NB4 (cell line): Measurements from ENCODE around the gene SUCLG1.

ENCODE experiments used
- CTCF ChIP-seq: IDR thresholded peaks from one replicate; pipeline ENCODE4 v1.5.1; 2012; ENCODE audit warnings: low read depth, low read length
- POLR2A ChIP-seq: IDR thresholded peaks from 2 replicates; pipeline ENCODE4 v1.6.1; 2011; ENCODE audit warnings: mild to moderate bottlenecking; ENCODE audit not compliant: insufficient read length; ENCODE audit errors: extremely low read depth

DNA sequence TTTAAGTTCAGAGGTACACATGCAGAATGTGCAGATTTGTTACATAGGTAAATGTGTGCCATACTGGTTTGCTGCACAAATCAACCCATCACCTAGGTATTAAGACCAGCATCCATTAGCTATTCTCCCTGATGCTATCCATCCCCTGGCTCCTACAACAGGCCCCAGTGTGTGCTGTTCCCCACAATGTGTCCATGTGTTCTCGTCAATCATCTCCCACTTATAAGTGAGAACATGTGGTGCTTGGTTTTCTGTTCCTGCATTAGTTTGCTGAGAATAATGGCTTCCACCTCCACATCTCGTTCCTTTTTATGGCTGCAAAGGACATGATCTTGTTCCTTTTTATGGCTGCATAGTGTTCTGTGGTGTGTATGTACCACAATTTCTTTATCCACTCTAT lies 75.8 kb downstream of the SUCLG1 start:
- no peak for TF ChIP-seq CTCF
- no peak for TF ChIP-seq POLR2A
